ENCODE measurements around the gene SLC35F1.

SLC35F1 gene

DNA sequence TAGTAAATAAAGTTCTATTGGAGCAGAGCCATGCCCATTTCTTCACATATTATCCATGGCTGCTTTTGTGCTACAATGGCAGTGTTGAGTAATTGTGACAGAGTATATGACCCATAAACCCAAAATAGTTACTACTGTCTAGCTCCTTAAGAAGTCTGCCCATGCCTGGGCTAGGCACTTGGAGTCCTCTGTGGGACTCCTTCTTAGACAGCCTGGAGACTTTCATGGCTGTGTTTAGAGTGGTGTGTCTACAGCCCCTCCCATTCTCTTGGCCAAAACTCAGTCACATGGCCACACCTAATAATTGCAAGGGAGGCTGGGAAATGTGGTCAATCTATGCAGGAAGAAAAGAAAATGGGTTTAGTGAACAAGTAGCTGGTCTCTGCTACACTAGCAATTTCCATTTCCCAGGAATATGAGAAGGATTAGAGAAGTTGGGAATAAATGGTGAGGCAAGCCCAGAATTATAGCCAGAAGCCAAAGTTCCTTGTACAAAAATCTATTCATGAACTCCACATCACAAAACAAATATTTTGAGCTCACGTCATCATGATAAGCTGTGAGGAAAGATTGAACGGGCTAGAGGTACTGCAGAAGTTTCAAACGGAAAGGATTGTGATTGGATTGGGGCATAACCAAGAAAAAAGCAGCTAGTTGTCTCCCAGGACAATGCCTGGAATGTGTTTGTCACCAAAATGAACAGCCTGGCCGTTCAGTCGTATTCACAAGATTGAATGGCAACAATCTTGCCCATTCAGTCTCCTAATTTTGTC lies 389.3 kb downstream of the SLC35F1 start:
- no peak for DNase-seq (ENCODE audit: extremely low spot score, insufficient read length, low read depth)
- no peak for FAIRE-seq

DNA sequence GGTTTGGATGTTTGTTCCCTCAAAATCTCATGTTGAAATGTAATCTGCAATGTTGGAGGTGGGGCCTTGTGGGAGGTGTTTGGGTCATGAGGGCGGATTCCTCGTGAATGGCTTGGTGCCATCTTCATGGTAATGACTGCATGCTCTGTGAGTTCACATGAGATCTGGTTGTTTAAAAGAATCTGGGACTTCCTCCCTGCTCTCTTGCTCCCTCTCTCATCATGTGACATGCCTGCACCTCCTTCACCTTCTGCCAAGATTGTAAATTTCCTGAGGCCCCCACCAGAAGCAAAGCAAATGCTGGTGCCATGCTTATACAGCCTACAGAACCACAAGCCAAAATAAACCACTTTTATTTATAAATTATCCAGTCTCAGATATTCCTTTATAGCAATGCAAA lies 390.8 kb downstream of the SLC35F1 start:
- FAIRE-seq (no peak), DNase-seq (ENCODE audit: extremely low spot score, insufficient read length, low read depth) (no peak)

DNA sequence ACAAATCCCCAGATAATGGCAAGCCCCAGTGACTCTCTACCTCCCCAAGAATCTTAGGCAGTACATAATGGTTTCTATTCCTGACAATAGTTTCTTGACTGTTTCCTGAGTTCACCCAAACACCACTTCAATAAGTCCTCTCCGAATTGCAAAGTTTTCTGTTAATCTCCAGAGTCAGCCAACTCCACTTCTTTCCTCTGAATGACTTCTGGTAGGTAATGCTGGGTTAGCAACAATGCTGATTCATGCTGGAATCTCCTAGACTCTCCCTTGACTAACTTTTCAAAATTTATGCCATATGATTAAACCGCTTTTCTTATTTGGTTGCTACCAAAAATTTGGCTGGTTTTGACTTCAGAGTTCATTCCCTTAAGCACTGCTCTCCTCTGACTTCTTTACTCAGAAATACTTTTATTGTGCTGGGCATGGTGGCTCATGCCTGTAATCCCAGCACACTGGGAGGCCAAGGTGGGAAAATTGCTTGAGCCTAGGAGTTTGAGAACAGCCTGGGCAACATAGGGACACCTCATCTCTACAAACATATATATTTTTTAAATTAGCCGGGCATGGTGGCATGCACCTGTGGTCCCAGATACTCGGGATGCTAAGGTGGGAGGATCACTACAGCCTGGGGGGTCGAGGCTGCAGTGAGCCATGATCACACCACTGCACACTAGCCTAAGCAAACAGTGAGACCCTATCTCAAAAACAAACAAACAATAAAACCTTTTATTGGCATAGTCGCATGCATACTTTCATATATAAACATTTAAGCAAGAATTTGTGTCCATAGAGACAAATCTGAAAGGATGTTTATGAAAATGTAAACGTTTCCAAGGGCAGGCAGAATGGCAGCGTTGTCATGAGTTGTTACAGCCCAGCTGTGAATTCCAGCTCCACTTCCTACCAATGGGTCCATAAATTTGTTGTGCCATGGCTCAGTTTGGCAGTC lies 391.7 kb downstream of the SLC35F1 start:
- no peak for DNase-seq (ENCODE audit: extremely low spot score, insufficient read length, low read depth)
- FAIRE-seq: no peak

DNA sequence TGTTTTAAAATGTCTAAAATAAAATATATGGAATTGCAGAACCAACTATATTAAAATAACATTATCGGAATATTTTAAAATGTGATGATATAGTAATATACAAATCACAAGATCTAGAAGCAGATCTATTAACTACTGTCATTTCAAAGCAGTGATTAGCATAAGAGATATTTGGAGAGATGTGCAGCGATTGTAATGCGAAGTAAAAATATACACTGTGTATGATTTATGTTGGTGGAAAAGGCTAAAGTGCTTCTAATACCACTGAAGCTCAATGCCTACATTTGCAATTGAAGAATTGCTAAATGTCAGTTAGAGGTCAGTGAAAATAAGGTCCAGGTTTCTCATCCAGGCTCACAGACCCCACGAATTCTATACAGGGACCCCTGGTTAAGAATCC lies 392.4 kb downstream of the SLC35F1 start:
- DNase-seq (ENCODE audit: extremely low spot score, insufficient read length, low read depth) (no peak), FAIRE-seq (no peak)

DNA sequence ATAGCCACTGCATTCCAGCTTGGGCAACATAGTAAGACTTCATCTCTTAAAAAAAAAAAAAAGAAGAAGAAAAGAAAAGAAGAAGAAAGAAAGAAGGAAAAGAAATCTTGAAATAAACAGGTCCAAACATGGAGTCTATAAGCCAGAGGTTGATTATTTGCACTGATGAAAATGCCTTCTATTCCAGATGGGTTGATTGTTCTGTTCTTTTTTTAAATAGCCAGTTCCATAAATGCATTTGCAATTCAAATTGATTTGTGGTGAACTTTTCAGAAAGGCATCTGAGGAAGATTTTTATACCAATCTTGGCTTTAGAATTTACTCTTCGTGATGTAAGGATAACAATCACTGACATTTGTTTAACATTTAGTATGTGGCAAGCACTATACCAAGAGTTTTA lies 397.3 kb downstream of the SLC35F1 start:
- FAIRE-seq (no peak), DNase-seq (ENCODE audit: extremely low spot score, insufficient read length, low read depth) (no peak)

DNA sequence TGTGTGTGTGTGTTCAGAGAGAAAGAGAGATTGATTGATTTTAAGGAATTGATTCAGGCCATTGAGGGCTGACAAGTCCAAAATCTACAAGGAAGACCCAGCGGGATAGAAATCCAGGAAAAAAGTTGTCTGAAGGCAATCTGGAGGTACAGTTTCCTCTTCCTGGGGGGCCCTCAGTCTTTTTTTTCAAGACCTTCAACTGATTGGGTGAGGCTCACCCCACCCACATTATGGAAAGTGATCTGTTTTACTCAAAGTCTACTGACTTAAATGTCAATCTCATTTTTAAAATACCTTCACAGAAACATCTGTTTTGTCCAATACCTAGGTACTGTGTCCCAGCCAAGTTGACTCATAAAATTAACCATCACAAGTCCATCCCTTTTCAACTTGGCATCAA lies 398.0 kb downstream of the SLC35F1 start:
- no peak for DNase-seq (ENCODE audit: extremely low spot score, insufficient read length, low read depth)
- no peak for FAIRE-seq

DNA sequence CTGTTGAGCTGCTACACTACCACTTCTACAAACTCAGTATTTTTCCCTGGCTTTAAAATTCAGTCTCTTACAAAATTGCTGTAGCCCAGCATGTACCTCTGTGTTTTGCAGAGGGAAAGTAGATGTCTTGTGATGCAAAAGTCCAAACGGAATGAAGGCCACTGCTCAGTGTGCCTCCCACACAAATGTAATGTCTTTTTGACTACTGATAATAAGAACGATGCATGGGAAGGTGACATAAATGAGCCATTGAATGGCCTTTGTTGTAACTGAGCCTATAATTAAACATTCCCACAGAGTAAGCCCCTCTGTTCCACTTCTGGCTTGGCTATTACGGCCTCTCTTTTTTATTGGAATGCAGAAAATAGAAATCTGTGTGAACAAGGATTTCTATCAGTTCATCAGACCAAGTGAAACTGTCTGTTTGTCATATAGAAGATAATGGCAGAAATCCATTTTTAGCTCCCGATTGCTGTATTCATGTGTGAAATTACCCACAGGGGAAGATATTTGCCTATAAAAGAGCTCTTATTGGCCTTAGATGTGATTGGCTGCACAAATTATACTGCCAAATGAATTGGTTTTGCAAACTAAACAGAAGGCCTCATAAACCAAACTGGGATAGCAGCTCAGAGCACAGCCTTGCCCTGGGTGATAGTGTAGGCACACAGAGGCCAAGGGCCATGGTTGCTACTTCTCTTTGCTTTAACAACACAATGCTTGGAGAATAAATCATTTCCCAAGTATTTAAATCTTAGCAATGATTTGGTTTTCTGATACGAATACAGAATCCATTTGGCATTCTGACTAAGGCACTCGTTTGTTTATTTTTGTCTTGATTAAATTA lies 399.6 kb downstream of the SLC35F1 start:
- FAIRE-seq (no peak), DNase-seq (ENCODE audit: extremely low spot score, insufficient read length, low read depth) (no peak)

DNA sequence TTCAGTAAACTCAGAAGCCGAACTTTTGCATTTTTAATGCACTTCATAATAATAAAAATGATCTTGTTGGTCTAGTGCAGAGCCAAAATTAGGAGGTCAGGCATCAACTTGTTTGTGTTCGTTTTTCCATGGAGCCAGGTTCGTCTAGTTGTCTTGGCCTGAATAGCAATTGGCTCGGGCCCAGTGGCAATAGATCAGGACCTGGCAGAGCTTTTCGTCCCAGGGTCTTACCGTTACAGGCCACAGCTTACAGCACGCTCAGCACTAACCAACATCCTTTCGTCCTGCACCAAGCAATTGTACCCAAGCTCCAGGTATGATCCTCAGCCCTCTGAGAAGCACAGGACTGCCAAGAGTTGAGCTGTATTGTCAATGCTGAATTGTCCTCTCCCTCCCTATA lies 400.5 kb downstream of the SLC35F1 start:
- no peak for DNase-seq (ENCODE audit: extremely low spot score, insufficient read length, low read depth)
- no peak for FAIRE-seq

DNA sequence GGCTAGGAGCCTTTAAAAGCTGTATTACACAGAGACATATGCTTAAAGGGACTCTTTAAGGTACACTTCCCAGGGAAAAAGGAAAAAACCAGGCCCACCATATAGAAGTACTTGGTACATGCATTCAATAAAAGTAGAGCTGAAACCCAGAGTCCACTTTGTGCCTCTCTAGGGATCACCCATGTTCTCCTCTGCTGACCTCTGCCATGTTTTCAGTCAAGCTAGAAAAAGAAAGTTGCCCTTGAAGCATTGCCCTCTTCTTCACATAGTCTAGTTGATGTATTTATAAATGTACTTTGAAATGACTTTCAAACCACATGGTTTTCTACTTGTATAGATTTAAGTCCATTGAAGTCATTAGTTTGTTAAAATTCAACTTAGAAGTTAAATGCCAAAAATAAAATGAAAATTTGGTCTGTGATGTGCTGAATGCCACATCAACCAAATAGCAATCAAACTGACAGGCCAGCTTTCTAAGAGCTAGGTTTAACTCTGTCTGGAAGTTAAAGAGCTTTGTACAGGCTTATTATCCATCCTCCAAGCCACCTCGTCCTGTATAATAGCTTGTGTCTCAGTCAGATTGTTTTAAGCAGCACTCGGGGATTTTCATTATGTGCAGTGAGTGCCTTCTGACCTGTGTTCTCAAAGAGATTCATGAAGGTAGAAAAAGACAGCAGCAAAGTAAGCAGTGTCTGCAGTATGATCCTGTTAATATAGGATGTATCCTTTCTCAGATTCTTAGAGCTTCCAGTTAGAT lies 402.5 kb downstream of the SLC35F1 start:
- FAIRE-seq: no peak
- DNase-seq (ENCODE audit: extremely low spot score, insufficient read length, low read depth): no peak

DNA sequence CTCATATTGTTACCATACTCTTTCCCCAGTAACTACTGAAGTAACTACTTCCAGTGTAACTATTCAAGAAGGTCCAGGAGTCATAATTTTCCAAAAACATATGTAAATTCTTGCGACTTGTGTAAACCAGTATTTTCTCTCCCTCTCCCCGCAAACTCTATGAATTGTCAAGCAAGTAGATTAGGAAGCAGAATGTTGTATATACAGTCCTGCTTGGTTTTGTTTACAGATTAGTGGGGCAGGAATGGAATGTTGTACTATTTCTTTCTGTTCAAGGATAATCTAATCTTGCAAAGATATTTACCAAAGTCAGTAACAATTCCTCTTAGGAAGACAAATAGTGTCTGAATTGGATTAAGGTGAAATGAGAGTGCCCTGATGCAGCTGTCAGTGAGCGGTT lies 406.1 kb downstream of the SLC35F1 start:
- FAIRE-seq (no peak), DNase-seq (ENCODE audit: extremely low spot score, insufficient read length, low read depth) (no peak)

DNA sequence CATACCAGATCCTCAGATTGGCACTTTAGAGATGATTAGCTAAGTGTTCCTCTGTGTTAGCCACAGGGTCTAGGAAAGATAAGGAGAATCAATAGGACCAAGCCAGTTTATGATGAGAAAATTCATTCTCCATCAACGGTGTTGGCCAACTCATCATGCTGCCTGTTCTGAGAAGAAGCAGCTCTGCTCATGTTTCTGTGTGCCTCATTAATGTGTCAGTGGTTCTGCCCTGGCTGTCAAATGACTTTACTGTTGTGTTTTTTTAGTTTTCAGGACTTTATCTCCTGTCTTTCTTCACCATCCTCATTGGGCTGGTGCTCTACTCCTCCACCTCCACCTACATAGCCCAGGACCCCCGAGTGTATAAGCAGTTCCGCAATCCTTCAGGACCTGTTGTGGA lies 406.7 kb downstream of the SLC35F1 start:
- no peak for FAIRE-seq
- no peak for DNase-seq (ENCODE audit: extremely low spot score, insufficient read length, low read depth)

DNA sequence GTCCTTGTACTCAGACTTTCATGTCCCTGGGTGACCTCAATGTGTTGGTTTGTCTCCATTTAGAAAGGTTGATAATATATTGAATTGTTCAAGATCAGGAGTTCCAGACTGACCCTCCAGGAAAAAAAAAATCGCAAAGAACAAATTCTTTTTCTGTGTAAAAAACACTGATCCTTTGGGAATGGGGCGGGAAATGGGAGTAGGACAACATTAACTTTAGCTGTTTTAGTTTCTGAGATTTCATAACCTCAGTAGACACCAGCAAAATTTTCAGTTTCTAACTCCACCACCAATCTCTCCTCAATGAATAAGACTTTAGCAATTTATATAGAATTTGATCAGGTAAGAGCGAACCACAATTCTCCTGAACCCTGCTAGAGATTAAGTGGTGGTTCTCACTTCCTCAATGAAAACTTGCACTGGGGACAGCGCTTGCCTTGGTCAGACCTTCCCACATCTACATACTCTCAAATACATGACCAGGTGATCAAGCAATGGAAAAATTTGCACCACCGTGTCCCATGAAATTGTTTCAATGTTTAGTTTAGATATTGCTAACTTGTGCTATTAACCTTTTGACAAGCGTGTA lies 409.8 kb downstream of the SLC35F1 start:
- FAIRE-seq (peak; percentile 65), DNase-seq (ENCODE audit: extremely low spot score, insufficient read length, low read depth) (no peak)

DNA sequence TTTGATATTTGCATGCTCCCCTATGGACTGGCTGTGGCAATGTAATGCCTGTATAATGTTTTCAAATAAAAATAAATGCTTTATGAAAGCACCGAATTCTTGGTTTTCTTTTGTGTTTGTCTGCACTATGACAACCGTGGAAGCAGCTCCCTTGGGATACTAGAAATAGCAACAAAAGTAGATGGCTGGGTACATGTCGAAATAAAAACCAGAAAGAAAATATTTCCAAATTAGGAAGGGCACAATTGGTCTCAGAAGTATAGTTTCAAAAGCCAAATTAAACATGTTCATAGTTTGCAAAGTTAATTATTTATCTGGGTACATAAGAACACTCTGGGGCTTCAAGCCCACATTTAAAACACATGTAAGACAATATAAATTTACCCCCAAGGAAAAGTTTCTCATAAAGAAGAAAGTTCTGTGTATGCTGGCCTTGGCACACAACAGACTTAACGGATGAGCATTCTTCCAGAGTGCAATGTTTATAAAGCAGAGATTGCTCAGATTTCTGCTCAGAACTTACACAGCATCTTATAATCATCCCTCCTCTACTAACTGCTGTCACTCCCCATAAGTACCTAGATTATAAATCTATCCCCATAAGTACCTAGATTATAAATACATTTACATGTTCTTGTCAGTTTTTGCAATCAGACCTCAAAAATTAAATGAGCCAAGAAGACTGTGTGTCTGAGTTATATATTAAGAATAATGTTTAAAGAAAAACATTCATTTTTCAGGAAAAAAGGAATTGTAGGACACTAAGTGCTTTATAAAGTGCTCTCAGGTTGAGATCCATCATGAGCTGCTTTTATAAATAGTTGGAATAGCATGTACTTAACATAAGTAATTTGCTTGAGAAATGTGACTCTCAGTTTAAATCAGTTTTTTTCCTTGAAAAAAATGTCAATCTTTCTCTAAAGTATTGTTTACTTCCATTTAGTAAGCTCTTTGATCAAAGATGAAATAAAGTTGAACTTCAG lies 410.8 kb downstream of the SLC35F1 start:
- no peak for FAIRE-seq
- no peak for DNase-seq (ENCODE audit: extremely low spot score, insufficient read length, low read depth)

DNA sequence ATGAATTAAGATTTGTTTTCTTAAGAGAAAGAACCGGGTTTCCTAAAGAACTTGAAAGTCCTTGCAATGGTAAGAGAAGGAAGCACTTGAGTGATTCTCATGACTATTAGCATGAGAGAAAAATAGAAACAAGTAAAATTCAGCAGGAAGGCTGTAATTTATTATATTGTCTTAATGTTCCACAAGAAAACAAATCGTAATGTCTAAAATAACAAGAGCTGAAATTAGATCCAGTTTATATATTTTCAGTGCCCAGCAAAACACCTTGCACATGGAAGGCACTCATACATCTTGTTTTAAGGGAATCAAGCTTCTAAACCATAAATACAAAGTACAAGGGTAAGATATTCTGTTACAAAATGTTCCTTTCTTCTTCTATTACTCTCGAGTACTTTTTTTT lies 411.6 kb downstream of the SLC35F1 start:
- no peak for DNase-seq (ENCODE audit: extremely low spot score, insufficient read length, low read depth)
- no peak for FAIRE-seq

DNA sequence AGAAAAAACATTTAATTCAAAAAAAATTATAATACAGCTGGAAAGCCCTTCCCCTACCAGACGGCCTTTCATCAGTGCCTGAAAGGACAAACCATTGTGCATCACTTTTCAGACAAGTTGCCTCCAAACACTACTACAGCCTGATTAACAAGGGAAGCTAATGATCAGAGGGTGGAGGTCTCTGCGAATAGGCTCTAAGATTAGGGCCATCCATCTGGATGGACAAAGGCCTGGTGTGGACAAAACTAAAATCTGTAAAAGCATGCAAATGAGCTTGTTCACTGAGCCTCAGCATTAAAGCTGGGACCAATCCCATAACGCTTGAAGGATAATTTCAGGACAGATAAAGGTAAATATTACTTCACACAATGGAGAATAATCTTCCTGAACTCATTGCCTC lies 412.4 kb downstream of the SLC35F1 start:
- FAIRE-seq (no peak), DNase-seq (ENCODE audit: extremely low spot score, insufficient read length, low read depth) (no peak)

DNA sequence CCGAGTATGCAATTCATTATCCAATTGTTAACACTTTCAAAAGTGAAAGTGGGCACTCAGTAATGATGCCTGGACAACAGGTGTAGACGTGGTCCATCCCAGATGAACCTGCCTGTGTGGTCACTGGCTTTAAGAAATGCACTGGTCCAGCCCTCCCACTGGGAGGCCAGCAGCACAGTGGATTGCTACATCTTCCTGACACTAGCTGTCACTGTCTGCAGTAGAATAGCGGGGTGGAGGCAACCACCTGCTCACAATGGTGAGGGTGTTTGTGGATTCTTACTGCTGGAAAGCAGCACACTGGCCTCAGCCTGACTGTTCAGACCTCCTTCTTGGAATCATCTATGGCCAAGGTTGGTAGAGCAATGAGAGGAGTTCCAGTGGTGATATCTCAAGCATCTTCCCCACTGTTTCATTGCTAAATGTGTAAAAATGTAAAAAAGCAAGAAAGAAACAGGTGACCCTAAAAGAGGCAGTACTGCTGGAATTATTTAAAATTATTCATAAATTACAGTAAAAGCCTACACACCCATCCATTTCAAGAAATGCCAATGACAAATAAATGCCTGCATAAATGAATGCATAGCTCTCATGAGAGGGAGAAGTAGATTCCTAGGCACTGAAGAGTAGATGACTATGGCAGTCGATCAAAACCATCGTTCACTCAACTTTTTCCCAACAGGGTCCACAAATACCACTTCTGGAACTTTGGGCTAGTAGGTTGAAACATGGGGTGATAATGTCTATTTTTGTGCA lies 413.0 kb downstream of the SLC35F1 start:
- FAIRE-seq (no peak), DNase-seq (ENCODE audit: extremely low spot score, insufficient read length, low read depth) (no peak)

DNA sequence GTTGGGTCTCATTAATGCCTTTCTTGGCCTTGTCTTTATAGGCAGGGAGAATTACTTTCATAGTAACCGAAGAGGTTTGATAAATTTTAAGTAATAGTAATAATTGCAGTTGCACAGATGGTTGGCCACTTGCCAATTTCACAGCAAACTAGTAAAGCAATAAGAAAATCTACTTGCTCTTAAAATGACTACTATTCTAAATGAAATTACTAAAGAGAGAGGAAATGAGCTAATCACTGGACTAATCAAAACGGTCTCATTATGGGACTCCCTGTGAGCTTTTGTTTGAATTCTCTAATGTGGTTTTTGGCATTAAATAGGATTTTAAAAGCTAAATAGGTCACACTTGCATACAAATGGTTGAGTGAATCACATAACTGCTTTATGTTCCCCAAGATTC lies 413.6 kb downstream of the SLC35F1 start:
- DNase-seq (ENCODE audit: extremely low spot score, insufficient read length, low read depth) (no peak), FAIRE-seq (no peak)

DNA sequence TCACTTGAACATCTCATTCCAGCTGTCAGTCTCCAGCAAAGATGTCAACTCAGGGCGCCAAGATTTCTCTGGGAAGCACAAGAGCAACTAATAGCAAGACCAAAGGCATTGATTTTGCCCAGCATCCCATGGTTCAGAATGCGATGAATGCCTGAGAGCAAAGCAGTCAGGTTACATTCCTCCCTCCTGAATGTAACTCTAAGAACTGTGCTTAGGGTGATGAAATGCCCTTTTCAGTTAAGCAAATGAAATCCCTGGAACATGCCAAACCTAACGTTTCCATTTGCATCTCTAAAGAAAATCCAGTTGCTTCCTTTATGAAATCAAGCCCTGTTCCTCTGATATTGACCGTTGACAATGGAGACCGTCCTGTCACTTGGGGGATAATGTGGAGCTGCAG lies 417.1 kb downstream of the SLC35F1 start:
- no peak for FAIRE-seq
- no peak for DNase-seq (ENCODE audit: extremely low spot score, insufficient read length, low read depth)
